Measurements from ENCODE around the gene OR52K1.

Gene OR52K1

GRCh38 chr11:4443232-4443891, 39.1 kb upstream of the OR52K1 start:
- no peak overlapping the region for H3K14ac ChIP-seq (ENCODE audit: low read length)
- H3K9ac ChIP-seq (ENCODE audit: low read depth, low read length, poor library complexity) = no peak overlapping the region
- H2BK5ac ChIP-seq (ENCODE audit: low read length) = no peak overlapping the region
- no peak overlapping the region for H4K8ac ChIP-seq (ENCODE audit: low read depth, low read length)
- no peak for DNase-seq (ENCODE audit: low spot score)
- H3K4me3 ChIP-seq (ENCODE audit: low read length in 2 of 2) = no peak overlapping the region
- no peak overlapping the region for H3K23ac ChIP-seq (ENCODE audit: low read depth, low read length, poor library complexity)
- H3K27me3 ChIP-seq (ENCODE audit: control insufficient read depth in 3 of 3, insufficient read depth in 3 of 3, low read depth in 1 of 3, low read length in 3 of 3) = peaks cover 0 to 4% (median 0%) of the 10 kb centered on the region in 3 experiments
- H3K4me1 ChIP-seq (ENCODE audit: control insufficient read depth in 2 of 2, insufficient read depth in 1 of 2, low read depth in 1 of 2, low read length in 2 of 2) = peaks cover 0 to 3% of the 10 kb centered on the region in 2 donors
- H3K4ac ChIP-seq (ENCODE audit: low read length) = no peak overlapping the region
- no peak overlapping the region for H3K18ac ChIP-seq (ENCODE audit: low read length)
- no peak overlapping the region for H2BK120ac ChIP-seq (ENCODE audit: low read depth, low read length)
- H2BK15ac ChIP-seq (ENCODE audit: low read length) = no peak overlapping the region
- H2AFZ ChIP-seq (ENCODE audit: low read length) = no peak overlapping the region
- no peaks in the 10 kb centered on the region for H3K36me3 ChIP-seq (replicated peaks in 1 of 2; ENCODE audit: control insufficient read depth in 2 of 2, insufficient read depth in 2 of 2, low read length in 2 of 2)
- H3K9me3 ChIP-seq (replicated peaks in 1 of 2; ENCODE audit: control insufficient read depth in 2 of 2, insufficient read depth in 1 of 2, low read depth in 1 of 2, low read length in 2 of 2) = no peaks in the 10 kb centered on the region
- H3K27ac ChIP-seq (replicated peaks; ENCODE audit: low read length) = no peak overlapping the region
- WGBS, 2 donors (ENCODE audit: extremely low coverage in 2 of 2, insufficient read length in 2 of 2, insufficient replicate concordance in 1 of 2) = no CpG with 5 or more reads among the region's 3 CpGs
- H2AK5ac ChIP-seq (ENCODE audit: low read depth, low read length) = no peak overlapping the region
- H2BK12ac ChIP-seq (ENCODE audit: low read length) = no peak overlapping the region
- H4K91ac ChIP-seq (ENCODE audit: low read depth, low read length, poor library complexity) = no peak overlapping the region
- H3K79me1 ChIP-seq (ENCODE audit: low read depth, low read length) = no peaks in the 10 kb centered on the region
- H3K4me2 ChIP-seq (ENCODE audit: insufficient read depth, low read length, poor library complexity, severe bottlenecking) = no peak overlapping the region

DNA sequence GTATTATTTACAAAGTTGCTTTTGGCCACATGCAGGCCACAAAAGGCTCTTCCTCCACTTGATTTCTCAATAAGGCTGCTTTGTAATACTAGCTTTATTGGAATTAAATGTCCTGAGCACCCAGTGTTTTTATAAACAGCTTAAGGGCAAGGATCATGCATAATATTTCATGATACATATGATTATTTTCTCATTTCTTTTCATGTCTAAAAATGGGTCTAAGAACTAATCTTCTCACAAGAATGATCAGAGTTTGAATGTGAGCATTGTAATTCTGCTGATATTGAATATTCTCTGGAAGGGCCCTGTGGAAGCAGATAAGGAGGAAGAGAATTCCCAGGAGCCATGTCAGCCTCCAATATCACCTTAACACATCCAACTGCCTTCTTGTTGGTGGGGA, 33.5 kb upstream of the OR52K1 start, which contains the start of gene OR52K2:
Gene OR52K2 (plus strand): TSS at position 301 of the 400 bp plus-strand sequence. CDS start 45 bp downstream, at position 346.
- no peak within 1 kb of the TSS for H2AFZ ChIP-seq (ENCODE audit: low read length)
- no peak within 1 kb of the TSS for H2BK120ac ChIP-seq (ENCODE audit: low read depth, low read length)
- no peaks in the 10 kb centered on the region for H3K9me3 ChIP-seq (replicated peaks in 1 of 2; ENCODE audit: control insufficient read depth in 2 of 2, insufficient read depth in 1 of 2, low read depth in 1 of 2, low read length in 2 of 2)
- no peak within 1 kb of the TSS for H3K18ac ChIP-seq (ENCODE audit: low read length)
- H3K23ac ChIP-seq (ENCODE audit: low read depth, low read length, poor library complexity) = no peak within 1 kb of the TSS
- peaks cover 0 to 3% of the 10 kb centered on the region in 2 donors for H3K4me1 ChIP-seq (ENCODE audit: control insufficient read depth in 2 of 2, insufficient read depth in 1 of 2, low read depth in 1 of 2, low read length in 2 of 2)
- H2AK5ac ChIP-seq (ENCODE audit: low read depth, low read length) = no peak within 1 kb of the TSS
- H4K91ac ChIP-seq (ENCODE audit: low read depth, low read length, poor library complexity) = no peak within 1 kb of the TSS
- H3K79me1 ChIP-seq (ENCODE audit: low read depth, low read length) = no peaks in the 10 kb centered on the region
- H3K4me2 ChIP-seq (ENCODE audit: insufficient read depth, low read length, poor library complexity, severe bottlenecking) = no peak within 1 kb of the TSS
- H3K4me3 ChIP-seq (ENCODE audit: low read length in 2 of 2) = no peak within 1 kb of the TSS
- peaks cover 0 to 4% (median 0%) of the 10 kb centered on the region in 3 experiments for H3K27me3 ChIP-seq (ENCODE audit: control insufficient read depth in 3 of 3, insufficient read depth in 3 of 3, low read depth in 1 of 3, low read length in 3 of 3)
- no peak within 1 kb of the TSS for H3K4ac ChIP-seq (ENCODE audit: low read length)
- H3K9ac ChIP-seq (ENCODE audit: low read depth, low read length, poor library complexity) = no peak within 1 kb of the TSS
- H2BK5ac ChIP-seq (ENCODE audit: low read length) = no peak within 1 kb of the TSS
- no peak within 1 kb of the TSS for H3K27ac ChIP-seq (replicated peaks; ENCODE audit: low read length)
- H2BK15ac ChIP-seq (ENCODE audit: low read length) = no peak within 1 kb of the TSS
- DNase-seq (ENCODE audit: low spot score) = no peak
- no peak within 1 kb of the TSS for H4K8ac ChIP-seq (ENCODE audit: low read depth, low read length)
- no peaks in the 10 kb centered on the region for H3K36me3 ChIP-seq (replicated peaks in 1 of 2; ENCODE audit: control insufficient read depth in 2 of 2, insufficient read depth in 2 of 2, low read length in 2 of 2)
- no peak within 1 kb of the TSS for H3K14ac ChIP-seq (ENCODE audit: low read length)
- no peak within 1 kb of the TSS for H2BK12ac ChIP-seq (ENCODE audit: low read length)

DNA sequence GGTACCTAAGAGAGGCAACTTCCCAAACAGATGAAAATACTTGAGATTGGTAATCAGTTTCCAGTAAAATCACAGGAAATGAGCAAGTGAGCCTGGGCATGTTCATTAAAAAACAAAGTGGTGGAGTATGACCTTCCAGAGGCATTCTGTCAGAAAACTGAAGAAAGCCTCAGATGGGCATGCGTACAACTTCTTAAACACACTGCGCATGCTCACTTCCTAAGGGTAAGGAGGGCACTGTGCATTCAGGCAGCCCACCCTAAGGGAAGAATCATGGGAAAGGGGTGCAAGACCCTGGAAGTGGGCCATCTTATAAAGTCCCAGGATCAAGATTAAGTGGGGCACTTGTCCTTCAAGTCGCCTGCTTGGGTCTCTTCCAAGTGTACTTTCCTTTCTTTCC, 29.3 kb upstream of the OR52K1 start:
- no CpG with 5 or more reads among the region's 3 CpGs for WGBS, 2 donors (ENCODE audit: extremely low coverage in 2 of 2, insufficient read length in 2 of 2, insufficient replicate concordance in 1 of 2)
- Histone ChIP-seq H3K4me2 (ENCODE audit: insufficient read depth, low read length, poor library complexity, severe bottlenecking) (no peak overlapping the region), H3K4me1 (ENCODE audit: control insufficient read depth in 2 of 2, insufficient read depth in 1 of 2, low read depth in 1 of 2, low read length in 2 of 2) (no peaks in the 10 kb centered on the region), H4K8ac (ENCODE audit: low read depth, low read length) (no peak overlapping the region), H2BK15ac (ENCODE audit: low read length) (no peak overlapping the region), H3K9ac (ENCODE audit: low read depth, low read length, poor library complexity) (no peak overlapping the region), H2BK12ac (ENCODE audit: low read length) (no peak overlapping the region), H4K91ac (ENCODE audit: low read depth, low read length, poor library complexity) (no peak overlapping the region), H2BK5ac (ENCODE audit: low read length) (no peak overlapping the region), H3K14ac (ENCODE audit: low read length) (no peak overlapping the region), H3K27ac (replicated peaks; ENCODE audit: low read length) (no peak overlapping the region), H3K18ac (ENCODE audit: low read length) (no peak overlapping the region), H3K79me1 (ENCODE audit: low read depth, low read length) (no peaks in the 10 kb centered on the region), H3K9me3 (replicated peaks in 1 of 2; ENCODE audit: control insufficient read depth in 2 of 2, insufficient read depth in 1 of 2, low read depth in 1 of 2, low read length in 2 of 2) (no peaks in the 10 kb centered on the region), H2BK120ac (ENCODE audit: low read depth, low read length) (no peak overlapping the region), H3K4me3 (ENCODE audit: low read length in 2 of 2) (no peak overlapping the region), H3K36me3 (replicated peaks in 1 of 2; ENCODE audit: control insufficient read depth in 2 of 2, insufficient read depth in 2 of 2, low read length in 2 of 2) (no peaks in the 10 kb centered on the region), H2AK5ac (ENCODE audit: low read depth, low read length) (no peak overlapping the region), H3K23ac (ENCODE audit: low read depth, low read length, poor library complexity) (no peak overlapping the region), H3K4ac (ENCODE audit: low read length) (no peak overlapping the region), H3K27me3 (ENCODE audit: control insufficient read depth in 3 of 3, insufficient read depth in 3 of 3, low read depth in 1 of 3, low read length in 3 of 3) (peaks cover 0 to 4% (median 0%) of the 10 kb centered on the region in 3 experiments), H2AFZ (ENCODE audit: low read length) (no peak overlapping the region)
- no peak for DNase-seq (ENCODE audit: low spot score)

DNA sequence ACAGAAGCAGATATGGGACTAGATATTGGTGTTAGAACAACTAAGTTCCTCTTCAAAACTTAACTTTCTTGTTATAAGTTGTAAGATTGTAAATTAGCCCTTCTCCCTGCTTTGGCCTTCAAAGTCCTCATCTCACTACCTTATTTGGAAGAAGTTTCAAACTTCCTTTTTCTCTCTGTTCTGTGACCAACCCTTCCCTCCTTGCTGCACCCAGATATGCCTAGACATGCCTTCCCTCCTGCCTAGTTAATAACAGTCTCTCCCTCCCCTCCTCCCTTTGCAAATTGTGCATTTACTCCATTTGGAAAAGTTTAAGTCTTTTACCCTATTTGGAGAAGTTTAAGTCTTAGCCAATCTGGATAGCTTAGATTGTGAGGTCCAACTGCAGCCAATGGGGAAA, 28.4 kb upstream of the OR52K1 start:
- H4K91ac ChIP-seq (ENCODE audit: low read depth, low read length, poor library complexity) = no peak overlapping the region
- H3K4me2 ChIP-seq (ENCODE audit: insufficient read depth, low read length, poor library complexity, severe bottlenecking) = no peak overlapping the region
- no peak overlapping the region for H2BK5ac ChIP-seq (ENCODE audit: low read length)

More for the DNA sequence above, 28.4 kb upstream of the OR52K1 start:
- Histone ChIP-seq H3K27me3 (ENCODE audit: control insufficient read depth in 3 of 3, insufficient read depth in 3 of 3, low read depth in 1 of 3, low read length in 3 of 3) (peaks cover 0 to 6% (median 0%) of the 10 kb centered on the region in 3 experiments), H2AFZ (ENCODE audit: low read length) (no peak overlapping the region), H2BK120ac (ENCODE audit: low read depth, low read length) (no peak overlapping the region), H4K8ac (ENCODE audit: low read depth, low read length) (no peak overlapping the region), H3K18ac (ENCODE audit: low read length) (no peak overlapping the region), H2AK5ac (ENCODE audit: low read depth, low read length) (no peak overlapping the region), H3K4me3 (ENCODE audit: low read length in 2 of 2) (no peak overlapping the region), H3K36me3 (replicated peaks in 1 of 2; ENCODE audit: control insufficient read depth in 2 of 2, insufficient read depth in 2 of 2, low read length in 2 of 2) (no peaks in the 10 kb centered on the region), H3K4me1 (ENCODE audit: control insufficient read depth in 2 of 2, insufficient read depth in 1 of 2, low read depth in 1 of 2, low read length in 2 of 2) (no peaks in the 10 kb centered on the region), H3K14ac (ENCODE audit: low read length) (no peak overlapping the region), H3K9ac (ENCODE audit: low read depth, low read length, poor library complexity) (no peak overlapping the region), H3K23ac (ENCODE audit: low read depth, low read length, poor library complexity) (no peak overlapping the region), H3K79me1 (ENCODE audit: low read depth, low read length) (no peaks in the 10 kb centered on the region), H2BK12ac (ENCODE audit: low read length) (no peak overlapping the region), H3K27ac (replicated peaks; ENCODE audit: low read length) (no peak overlapping the region), H2BK15ac (ENCODE audit: low read length) (no peak overlapping the region), H3K4ac (ENCODE audit: low read length) (no peak overlapping the region), H3K9me3 (replicated peaks in 1 of 2; ENCODE audit: control insufficient read depth in 2 of 2, insufficient read depth in 1 of 2, low read depth in 1 of 2, low read length in 2 of 2) (no peaks in the 10 kb centered on the region)
- DNase-seq (ENCODE audit: low spot score) = no peak

All from neuronal stem cell (in vitro differentiated cells).